A673 (cell line): ENCODE measurements around the gene IGSF6. TPM values are rescaled to one million over a fixed set of nuclear protein-coding genes. Genes with fewer than 3 reads are reported as not detected.

Source experiments
- BruUV-seq: library from RNA; stranded (reverse); fragments of 400-500 nt; replicated peaks from 2 replicates; lab custom pipeline; 2021; lab: Mats Ljungman, UMichigan
- CTCF ChIA-PET: fragments of 300-600 bp; sonication (Branson Sonifier 250); formaldehyde crosslinking; loops from one replicate; lab custom pipeline; 2022; ENCODE audit warnings: antibody characterized with exemption; lab: Charles Lee
- POLR2A ChIA-PET: fragments of 300-600 bp; sonication (Branson Sonifier 250); formaldehyde crosslinking; loops from one replicate; lab custom pipeline; 2022; ENCODE audit warnings: antibody characterized with exemption; ENCODE audit not compliant: low non-redundant PET; lab: Charles Lee
- DNase-seq: peaks from one replicate; pipeline ENCODE4 v3.0.0-alpha.2; 2015; ENCODE audit warnings: low spot score
- H3K27ac ChIP-seq: fragments of 200-600 bp; sonication (generic); 2 replicates; pipeline ENCODE4 v1.5.1; 2016; ENCODE audit warnings: mixed run types, low read depth, mild to moderate bottlenecking, mixed read lengths, antibody characterized with exemption, low read length; ENCODE audit not compliant: poor library complexity, severe bottlenecking
- H3K27me3 ChIP-seq: fragments of 200-600 bp; sonication (generic); replicated peaks from 2 replicates; pipeline ENCODE4 v1.6.1; 2017; ENCODE audit warnings: mixed run types, low read depth, mild to moderate bottlenecking, mixed read lengths, antibody characterized with exemption, low read length; ENCODE audit not compliant: insufficient read depth, poor library complexity
- H3K36me3 ChIP-seq: fragments of 200-600 bp; sonication (generic); 2 replicates; pipeline ENCODE4 v1.6.1; 2016; ENCODE audit warnings: mixed run types, mild to moderate bottlenecking, mixed read lengths, antibody characterized with exemption, low read length; ENCODE audit not compliant: insufficient read depth, poor library complexity, severe bottlenecking
- H3K4me1 ChIP-seq: fragments of 200-600 bp; sonication (generic); 2 replicates; pipeline ENCODE4 v1.6.1; 2017; ENCODE audit warnings: mixed run types, mild to moderate bottlenecking, mixed read lengths, antibody characterized with exemption, low read length; ENCODE audit not compliant: insufficient read depth, poor library complexity, severe bottlenecking
- H3K4me3 ChIP-seq: fragments of 200-600 bp; sonication (generic); 2 replicates; pipeline ENCODE4 v1.5.1; 2016; ENCODE audit warnings: low read depth, mixed run types, mild to moderate bottlenecking, mixed read lengths, low read length; ENCODE audit not compliant: poor library complexity, severe bottlenecking
- H3K9me3 ChIP-seq: fragments of 200-600 bp; sonication (generic); 2 replicates; pipeline ENCODE4 v1.6.1; 2016; ENCODE audit warnings: mixed run types, low read depth, mild to moderate bottlenecking, mixed read lengths, antibody characterized with exemption, low read length; ENCODE audit not compliant: poor library complexity, severe bottlenecking
- CTCF ChIP-seq: fragments of 300-800, 200-600 bp; sonication (generic); conservative IDR thresholded peaks from 2 replicates; pipeline ENCODE4 v1.5.1; 2017; ENCODE audit warnings: low read depth, mild to moderate bottlenecking, antibody characterized with exemption, low read length, moderate library complexity, mixed read lengths
- EZH2 ChIP-seq: fragments of 200-600 bp; sonication (generic); IDR thresholded peaks from 2 replicates; pipeline ENCODE4 v1.6.1; 2017; ENCODE audit warnings: borderline replicate concordance, low read depth, mild to moderate bottlenecking, mixed read lengths, antibody characterized with exemption, low read length; ENCODE audit not compliant: poor library complexity, severe bottlenecking
- intact Hi-C: fragments of 100-400 bp; cut with micrococcal nuclease; formaldehyde crosslinking; loops from one replicate; pipeline ENCODE4 v1.10.0; 2022; ENCODE audit not compliant: unreplicated experiment
- total RNA-seq: library from RNA; stranded (reverse); gene quantifications from 2 replicates; pipeline ENCODE4 v1.2.3, GENCODE V29; 2021

Gene IGSF6
- total RNA-seq, 1 experiment from 2014 or later = not detected

DNA sequence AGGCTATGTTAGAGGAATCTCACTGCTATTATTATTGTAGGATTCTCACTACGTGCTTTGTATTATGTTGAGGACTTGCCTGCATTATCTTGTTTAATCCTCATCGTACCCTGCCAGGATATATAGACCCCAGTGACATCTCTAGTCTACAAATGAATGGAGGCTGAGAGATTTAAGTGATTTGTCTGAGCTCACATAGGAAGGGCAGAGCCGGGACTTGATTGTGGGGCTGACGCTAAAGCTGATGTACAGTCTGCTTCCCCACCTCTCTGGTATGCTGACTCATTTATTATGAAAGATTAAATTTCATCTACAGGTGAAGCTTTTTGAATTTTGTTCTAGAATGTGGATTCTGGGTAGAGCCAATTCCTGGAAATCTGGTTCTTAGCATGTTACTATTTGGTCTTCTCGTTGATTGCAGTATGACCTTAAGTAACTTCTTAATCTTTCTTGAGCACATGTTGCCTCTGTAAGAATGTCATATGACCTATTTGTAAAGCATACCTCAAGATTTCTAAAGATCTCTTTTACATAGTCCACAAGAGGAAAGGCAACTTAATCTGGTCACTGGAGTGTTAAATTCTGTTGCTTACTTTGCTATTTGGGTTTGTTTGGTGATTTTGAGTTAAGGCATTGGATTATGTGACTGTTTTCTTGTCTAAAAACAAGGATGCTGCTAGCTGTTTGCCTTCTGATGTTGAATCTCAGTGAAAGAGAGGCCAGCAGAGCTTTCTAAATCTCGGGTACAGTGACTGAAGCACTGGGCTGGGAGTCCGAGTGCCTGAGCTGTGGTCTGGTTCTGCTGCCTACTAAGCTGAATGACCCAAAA is 40.6 kb downstream of the IGSF6 start:
- BruUV-seq = no TSS peak
- Histone ChIP-seq H3K27ac (peak overlapping the region; percentile 82), H3K4me3 (peak overlapping the region; percentile 8), H3K36me3 (peaks cover 6% of the 10 kb centered on the region), H3K27me3 (no peaks in the 10 kb centered on the region), H3K4me1 (peaks cover 70% of the 10 kb centered on the region), H3K9me3 (no peaks in the 10 kb centered on the region)
- DNase-seq = peak; percentile 62
- ChIA-PET POLR2A (no interaction called here), CTCF (no interaction called here)
- TF ChIP-seq EZH2 (no peak), CTCF (no peak)
- intact Hi-C loops = no loop called here

DNA sequence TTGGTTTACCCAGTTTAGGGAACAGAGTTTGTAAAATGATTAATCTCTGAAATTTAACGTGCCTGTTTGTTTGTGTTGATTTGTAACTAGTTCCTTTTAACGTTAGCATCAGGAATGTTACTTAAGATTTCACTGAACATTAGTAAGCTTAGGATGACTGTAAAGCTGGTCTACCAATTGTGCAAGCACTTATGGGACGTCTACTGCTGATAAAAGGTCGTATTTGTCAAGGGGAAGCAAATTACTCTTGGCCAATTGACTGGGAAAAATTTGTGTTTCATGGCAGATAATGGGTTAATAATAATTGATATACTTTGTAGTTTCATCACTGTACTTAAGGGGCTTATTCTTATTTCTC is 41.2 kb downstream of the IGSF6 start:
- POLR2A ChIA-PET = no interaction called here

GRCh38 chr16:21610766-21611165 is 41.6 kb downstream of the IGSF6 start:
- Histone ChIP-seq H3K4me3 (no peak overlapping the region), H3K27me3 (no peaks in the 10 kb centered on the region), H3K9me3 (no peaks in the 10 kb centered on the region), H3K4me1 (peaks cover 70% of the 10 kb centered on the region), H3K27ac (peak overlapping the region; percentile 82), H3K36me3 (peaks cover 6% of the 10 kb centered on the region)
- no TSS peak for BruUV-seq
- no peak for DNase-seq
- TF ChIP-seq EZH2 (no peak), CTCF (no peak)
- CTCF ChIA-PET = no interaction called here
- POLR2A ChIA-PET = no interaction called here
- intact Hi-C loops = no loop called here

More for the DNA sequence above, 41.2 kb downstream of the IGSF6 start:
- intact Hi-C loops = no loop called here
- BruUV-seq = no TSS peak
- Histone ChIP-seq H3K4me3 (peak overlapping the region; percentile 8), H3K4me1 (peaks cover 70% of the 10 kb centered on the region), H3K36me3 (peaks cover 6% of the 10 kb centered on the region), H3K9me3 (no peaks in the 10 kb centered on the region), H3K27ac (peak overlapping the region; percentile 82), H3K27me3 (no peaks in the 10 kb centered on the region)
- TF ChIP-seq EZH2 (no peak), CTCF (no peak)
- no peak for DNase-seq
- CTCF ChIA-PET = no interaction called here
